CMK (cell line): Measurements from ENCODE around the gene ABCB9.
"Not testable (repeated sequence)": the region's sequence is repeated elsewhere in the genome, so short reads cannot be mapped to it uniquely, and the experiment has no call there.

Source experiments
- DNase-seq: peaks from one replicate; pipeline ENCODE4 v3.0.0-alpha.2; 2010; ENCODE audit warnings: low read depth

The ABCB9 gene

GRCh38 chr12:122895320-122895703, 71.0 kb downstream of the ABCB9 start:
- DNase-seq: no peak

DNA sequence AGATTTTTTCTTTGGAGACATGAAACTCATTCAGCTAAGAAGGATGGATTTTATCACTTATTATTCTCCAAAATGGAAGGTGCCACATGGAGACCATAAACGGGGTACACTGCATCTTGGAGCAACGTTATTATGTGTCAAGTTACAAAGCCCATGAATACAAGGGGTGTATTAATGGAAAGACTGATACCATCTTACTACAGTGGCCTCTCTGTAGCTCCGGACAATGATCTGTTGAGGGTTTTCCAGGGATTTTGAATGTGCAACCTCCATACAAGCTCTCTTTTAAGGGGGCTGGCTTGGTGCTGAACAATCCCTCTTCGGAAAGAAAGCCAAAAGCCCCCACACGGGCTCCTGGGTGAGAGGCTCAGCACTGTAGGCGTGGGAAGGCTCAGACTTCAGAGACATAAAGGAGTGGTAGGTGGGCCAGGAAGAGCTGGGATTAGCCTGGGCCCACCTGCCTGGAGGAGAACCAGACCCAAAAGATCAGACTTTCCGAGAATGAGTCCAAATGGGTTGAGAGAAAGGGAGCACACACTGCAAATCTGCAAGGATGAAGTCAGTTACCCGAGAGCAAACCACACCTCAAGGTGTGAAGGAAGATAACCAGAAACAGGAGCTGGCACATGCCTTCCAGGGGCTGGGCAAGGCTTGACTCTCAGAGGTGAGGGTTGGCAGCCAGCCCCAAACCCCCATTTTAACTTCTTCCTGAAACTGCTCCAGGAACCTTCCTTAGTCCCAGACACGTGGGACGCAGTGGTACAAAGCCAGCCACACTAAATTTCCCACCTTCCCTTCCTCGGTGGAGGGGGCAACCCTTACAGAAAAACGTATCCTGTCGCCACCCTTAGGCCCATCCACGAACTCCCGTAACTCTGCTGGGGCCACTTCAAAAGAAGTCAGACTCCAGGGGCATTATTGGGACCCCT, 71.8 kb downstream of the ABCB9 start:
- DNase-seq: no peak

- DNase-seq: no peak
Observed at GRCh38 chr12:122893208-122894153, 72.8 kb downstream of the ABCB9 start.

- not testable (repeated sequence) for DNase-seq
Observed at GRCh38 chr12:122892724-122893123, 73.5 kb downstream of the ABCB9 start.

DNA sequence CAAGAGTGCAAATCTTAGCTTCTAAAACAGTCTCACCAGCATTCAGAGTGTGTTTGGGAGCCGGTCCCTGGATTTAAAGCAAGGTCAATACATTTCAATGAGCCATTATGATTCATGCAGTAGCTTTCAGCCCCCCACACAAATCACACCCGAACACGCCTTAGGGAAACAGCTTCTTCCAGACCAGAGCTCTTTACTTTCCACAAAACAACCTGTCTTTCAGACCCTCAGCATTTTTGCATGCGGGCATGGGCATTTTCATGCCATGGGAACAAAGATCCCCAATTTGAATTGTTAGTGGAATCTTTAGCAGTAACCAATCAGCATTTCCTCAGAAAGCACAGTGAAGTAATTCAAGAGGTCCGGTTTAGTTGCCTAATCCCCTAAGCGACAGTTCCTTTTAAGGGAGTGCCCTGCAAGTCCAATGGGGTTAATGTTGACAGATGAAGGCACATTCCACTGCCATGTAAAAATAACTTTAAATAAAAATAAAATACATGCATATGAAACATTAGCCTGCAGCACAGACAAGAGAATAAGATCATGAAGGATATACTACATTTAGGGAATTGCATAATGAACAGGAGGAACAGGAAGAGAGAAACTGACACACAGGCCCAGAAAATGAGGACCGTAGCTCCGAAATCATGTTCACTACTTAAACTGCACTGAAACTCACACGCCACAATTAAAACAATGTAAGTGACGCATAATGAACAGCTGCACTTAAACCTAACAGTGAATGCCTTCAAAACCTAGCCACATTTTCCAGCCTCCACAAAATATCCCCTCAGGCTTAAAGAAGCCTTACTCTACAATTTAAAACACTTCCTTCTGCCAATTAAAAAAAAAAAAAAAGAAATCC, 74.4 kb downstream of the ABCB9 start:
- DNase-seq: no peak

DNA sequence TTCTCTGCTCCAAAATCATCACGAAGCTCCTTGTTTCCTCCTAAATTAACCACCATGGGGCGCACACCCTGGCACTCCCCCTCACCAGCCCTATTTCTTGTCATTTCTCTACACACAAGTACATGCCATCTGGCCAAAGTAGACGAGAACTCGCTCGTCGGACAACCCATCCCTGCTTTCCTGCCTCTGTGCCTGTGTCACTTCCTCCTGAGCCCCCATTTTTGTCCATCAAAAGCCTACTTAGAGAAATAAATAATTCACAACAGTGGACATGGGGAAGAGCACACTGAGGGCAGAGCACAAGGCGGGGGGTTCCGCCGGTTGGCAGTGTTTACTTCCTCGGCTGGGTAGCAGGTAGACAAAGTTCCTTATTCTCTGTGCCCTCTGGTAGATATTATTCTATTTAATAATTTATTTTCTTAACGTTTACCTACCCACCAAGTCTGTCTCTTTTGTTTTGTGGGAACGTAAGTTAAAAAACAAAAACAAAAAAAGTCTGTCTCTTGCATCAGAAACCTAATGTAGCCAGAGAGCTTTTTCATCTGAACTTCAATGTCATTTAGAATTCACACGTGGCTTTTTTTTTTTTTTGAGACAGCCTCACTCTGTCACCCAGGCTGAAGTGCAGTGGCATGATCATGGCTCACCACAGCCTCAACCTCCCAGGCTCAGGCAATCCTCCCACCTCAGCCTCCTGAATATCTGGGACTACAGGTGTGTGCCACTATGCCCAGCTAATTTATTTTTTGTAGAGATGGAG, 76.3 kb downstream of the ABCB9 start:
- no peak for DNase-seq

- DNase-seq: no peak
Observed at GRCh38 chr12:122888232-122888752, 78.0 kb downstream of the ABCB9 start.

- DNase-seq: no peak
Observed at GRCh38 chr12:122887819-122888212, 78.4 kb downstream of the ABCB9 start.

DNA sequence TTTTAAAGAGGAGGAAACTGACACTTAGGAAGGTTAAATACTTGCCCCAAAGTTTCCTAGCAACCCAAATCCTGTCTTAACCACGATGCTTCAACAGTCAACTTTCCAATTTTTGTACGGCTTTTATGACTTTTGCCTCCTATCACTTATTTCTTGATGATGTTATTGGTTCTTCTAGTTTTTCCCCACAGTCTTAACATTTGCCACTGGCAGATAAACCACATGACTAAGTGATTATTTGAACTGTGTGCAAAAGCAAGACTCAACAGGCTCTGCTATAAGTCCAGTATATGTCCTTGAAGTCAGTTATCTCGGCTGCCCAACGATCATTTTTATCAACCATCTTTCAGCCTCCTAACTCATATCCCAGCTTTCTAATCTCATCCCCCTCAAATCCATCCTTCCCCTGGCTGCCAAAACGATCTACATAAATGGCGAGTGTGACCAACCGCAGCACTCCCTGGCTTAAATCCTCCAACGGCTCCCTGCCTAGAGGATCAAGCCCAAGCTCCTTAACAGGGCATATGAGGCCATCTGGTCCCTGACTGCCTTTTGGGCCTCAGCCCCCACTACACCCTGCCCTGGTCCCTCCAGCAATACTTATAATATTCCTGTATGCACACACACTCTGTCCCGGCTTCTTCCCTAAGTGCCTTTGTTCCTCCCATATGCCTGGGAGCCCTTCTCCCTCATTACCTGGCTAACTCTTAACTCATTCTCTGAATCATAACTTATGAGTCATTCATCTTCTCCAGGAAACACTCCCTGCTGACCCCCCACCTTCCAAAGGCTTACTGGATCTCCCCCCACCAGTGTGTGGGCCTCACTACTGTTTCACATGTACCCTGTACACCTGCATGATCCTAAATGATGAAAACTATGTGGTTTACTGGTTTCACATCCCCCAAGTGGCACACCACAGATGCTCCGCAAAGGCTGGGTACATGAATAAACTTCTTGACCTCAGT, 79.1 kb downstream of the ABCB9 start:
- DNase-seq: no peak

- no peak for DNase-seq
Observed at GRCh38 chr12:122886161-122886560, 80.1 kb downstream of the ABCB9 start.

DNA sequence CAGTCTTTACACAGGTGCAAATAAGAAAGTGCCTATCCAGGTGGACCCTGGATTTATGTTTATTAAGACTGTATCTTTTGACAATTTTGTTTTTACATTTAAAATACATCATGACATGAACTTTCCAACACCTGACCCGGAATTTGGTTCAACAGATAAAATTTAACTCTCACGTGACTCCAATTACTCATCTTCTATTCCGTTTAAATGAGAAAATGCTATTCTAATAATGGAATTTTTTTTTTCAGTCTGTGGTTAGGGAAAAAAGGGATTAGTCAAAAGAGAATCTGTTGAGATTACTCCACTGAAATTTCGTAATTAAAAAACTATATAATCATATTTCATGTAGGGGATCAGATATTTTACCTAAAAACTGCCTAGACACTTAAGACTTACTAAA, 81.4 kb downstream of the ABCB9 start:
- DNase-seq: no peak

DNA sequence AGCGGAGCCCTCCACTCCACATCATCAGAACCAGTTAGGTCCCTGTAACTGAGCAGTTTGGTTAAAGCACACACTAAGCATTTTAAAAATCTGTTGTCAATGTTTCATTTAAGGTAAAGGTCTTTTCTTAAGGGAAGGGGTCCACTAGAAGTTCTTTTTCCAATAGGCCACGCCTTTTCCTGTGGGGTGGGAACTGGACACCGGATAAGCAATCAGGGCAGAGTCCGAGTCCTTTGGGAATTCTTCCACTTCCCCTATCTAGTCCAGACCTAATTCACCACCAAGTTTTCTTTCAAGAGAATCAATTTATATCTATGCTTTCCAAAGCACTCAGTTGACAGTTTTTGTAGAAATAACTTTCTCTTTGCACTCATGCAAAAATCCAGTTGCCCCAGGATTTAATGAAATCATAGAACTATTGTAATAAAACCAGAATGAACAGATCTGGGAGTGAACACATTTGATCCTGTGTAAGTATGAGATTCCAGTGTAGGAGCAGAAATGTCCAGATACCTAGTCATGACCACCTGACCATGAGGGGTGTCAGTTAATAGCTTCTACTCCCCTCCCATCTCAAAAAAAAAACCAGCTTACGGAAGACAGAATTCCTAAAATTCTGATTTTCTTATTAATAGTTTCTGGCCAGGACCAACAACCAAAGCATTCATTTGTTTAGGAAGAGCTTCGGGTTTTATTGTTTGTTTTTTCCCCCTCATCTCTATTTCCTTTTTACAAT, 82.0 kb downstream of the ABCB9 start:
- DNase-seq: no peak

DNA sequence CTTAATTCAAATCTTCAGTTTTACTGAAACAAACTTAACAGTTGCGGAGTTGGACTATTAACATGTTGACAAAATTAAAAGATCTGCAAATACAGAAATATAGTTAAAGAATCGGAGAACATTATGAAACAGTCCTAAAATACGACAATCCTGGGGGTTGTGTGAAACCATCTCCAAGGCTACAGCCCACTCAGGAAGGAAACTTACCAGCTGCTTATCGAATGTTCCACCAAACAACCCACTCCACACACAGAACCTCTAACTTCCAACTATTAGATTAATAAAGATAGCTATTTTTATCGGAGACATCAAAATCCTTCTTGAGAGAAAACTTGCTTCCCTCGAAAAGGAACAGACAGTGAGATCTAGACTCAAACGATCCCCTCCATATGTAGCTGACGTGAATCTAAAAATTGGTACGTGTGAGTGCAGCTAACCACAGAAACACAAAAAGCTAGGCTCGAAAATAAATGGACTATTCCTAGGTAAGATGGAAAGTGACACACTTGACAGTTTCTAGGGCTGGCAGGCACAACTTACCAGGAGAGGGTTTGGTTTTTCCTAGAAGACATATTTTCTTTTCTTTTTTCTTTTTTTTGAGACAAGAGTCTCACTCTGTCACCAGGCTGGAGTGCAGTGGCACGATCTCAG, 83.2 kb downstream of the ABCB9 start:
- DNase-seq: peak; percentile 69

- no peak for DNase-seq
Observed at GRCh38 chr12:122880668-122881067, 85.6 kb downstream of the ABCB9 start.

DNA sequence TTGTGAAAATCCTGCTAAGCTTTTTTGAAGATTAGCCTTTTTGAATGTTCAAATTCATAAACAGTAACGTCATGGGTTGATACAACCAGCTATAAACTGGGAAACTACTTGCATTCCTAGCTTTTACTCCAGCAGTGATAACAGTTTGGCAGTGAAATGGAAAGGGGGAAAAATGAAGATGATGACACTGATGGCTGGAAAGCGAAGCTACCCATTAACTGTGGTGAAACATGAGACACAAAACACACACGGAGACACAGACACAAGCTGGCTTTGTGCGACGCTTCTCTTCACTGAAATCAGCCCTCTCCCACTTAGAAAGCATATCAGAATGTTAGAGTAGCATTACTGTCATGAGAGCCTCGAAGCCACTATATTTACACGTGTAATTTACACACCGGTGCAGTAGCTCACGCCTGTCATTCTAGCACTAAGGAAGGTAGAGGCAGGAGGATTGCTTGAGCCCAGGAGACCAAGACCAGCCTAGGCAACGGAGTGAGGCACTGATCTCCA, 86.1 kb downstream of the ABCB9 start:
- no peak for DNase-seq
